K562 (cell line): ENCODE results near the gene NR1H3. TPM values are rescaled to one million over a fixed set of nuclear protein-coding genes. Genes with fewer than 3 reads are reported as not detected.

Experiments
- ATAC-seq: fragments of 200-7000 bp; cut with Tn5 transposase; 3 replicates; pipeline ENCODE4 v1.9.1; 2020; ENCODE audit warnings: moderate library complexity
- BruUV-seq: library from RNA; stranded (reverse); fragments of 400-500 nt; replicated peaks from 2 replicates; lab custom pipeline; 2021; lab: Mats Ljungman, UMichigan
- CTCF ChIA-PET: fragments of 300-600 bp; formaldehyde crosslinking; extraction: SDS; loops from one replicate; lab custom pipeline; 2021; ENCODE audit warnings: low intra/inter-chr PET ratio; lab: Yijun Ruan, JAX
- POLR2A ChIA-PET: fragments of 300-600, 350-650 bp; sonication (Branson Sonifier 250); formaldehyde crosslinking; extraction: SDS; loops from one replicate; lab custom pipeline; 2021; ENCODE audit warnings: antibody characterized with exemption, inconsistent platforms; lab: Yijun Ruan, JAX
- DNase-seq, 4 experiments: peaks; one replicate each; pipeline versions ENCODE4 v3.0.0 to v3.0.0-alpha.2; 2011 to 2018; ENCODE audit warnings: low spot score in 3 of 4, mixed read lengths in 3 of 4; ENCODE audit errors: extremely low read depth in 1 of 4
- FAIRE-seq: peaks from 2 replicates; lab custom pipeline; 2011; peaks lifted over from hg19 to GRCh38; lab: Jason Lieb, UNC
- H2AFZ ChIP-seq: 2 replicates; pipeline ENCODE4 v1.6.0; 2011; ENCODE audit warnings: low read depth, low read length, control low read depth, inconsistent platforms
- H3K27ac ChIP-seq: fragments of 200-600 bp; 3 replicates; pipeline ENCODE4 v1.8.0; 2011; ENCODE audit warnings: low read depth, mild to moderate bottlenecking, control low read depth, inconsistent platforms, low read length, moderate library complexity, mixed read lengths; ENCODE audit errors: extremely low read depth
- H3K27me3 ChIP-seq, 2 experiments: fragments of 300-600 bp in 1 of 2; 2 replicates in 1 of 2; 3 replicates in 1 of 2; pipeline versions ENCODE4 v1.6.0 to v1.8.0; 2011; ENCODE audit warnings: inconsistent platforms in 2 of 2, low read length in 2 of 2, mild to moderate bottlenecking in 1 of 2, mixed read lengths in 1 of 2, moderate library complexity in 1 of 2; ENCODE audit not compliant: control insufficient read depth in 2 of 2, insufficient read depth in 2 of 2
- H3K36me3 ChIP-seq: fragments of 300-600 bp; 3 replicates; pipeline ENCODE4 v1.8.0; 2011; ENCODE audit warnings: mild to moderate bottlenecking, low read length, inconsistent platforms; ENCODE audit not compliant: control insufficient read depth, insufficient read depth
- H3K4me1 ChIP-seq, 2 experiments: fragments of 200-600 bp in 1 of 2; replicated peaks in 1 of 2; 2 replicates in 1 of 2; 3 replicates in 1 of 2; pipeline versions ENCODE4 v1.5.1 to v1.8.0; 2011; ENCODE audit warnings: inconsistent platforms in 2 of 2, low read length in 2 of 2, mild to moderate bottlenecking in 1 of 2, mixed read lengths in 1 of 2, moderate library complexity in 1 of 2; ENCODE audit not compliant: control insufficient read depth in 2 of 2, insufficient read depth in 2 of 2
- H3K4me2 ChIP-seq: 2 replicates; pipeline ENCODE4 v1.6.1; 2011; ENCODE audit warnings: low read length, control low read depth, inconsistent platforms, mixed read lengths; ENCODE audit not compliant: insufficient read depth
- H3K4me3 ChIP-seq: fragments of 200-600 bp; sonication (generic), shearing (Covaris generic); 2 replicates; pipeline ENCODE4 v1.5.1; 2016; ENCODE audit warnings: control low read depth, inconsistent platforms
- H3K79me2 ChIP-seq: fragments of 200-600 bp; 3 replicates; pipeline ENCODE4 v1.8.0; 2011; ENCODE audit warnings: low read length, inconsistent platforms; ENCODE audit not compliant: control insufficient read depth, insufficient read depth
- H3K9ac ChIP-seq, 2 experiments: 2 replicates each; pipeline versions ENCODE4 v1.6.0 to v1.6.1; 2011; ENCODE audit warnings: low read depth in 2 of 2, low read length in 2 of 2, control low read depth in 1 of 2, inconsistent platforms in 1 of 2, mild to moderate bottlenecking in 1 of 2, mixed read lengths in 1 of 2; ENCODE audit not compliant: insufficient read depth in 1 of 2
- H3K9me1 ChIP-seq: one replicate; pipeline ENCODE4 v1.6.0; 2011; ENCODE audit warnings: inconsistent platforms, mild to moderate bottlenecking, low read length, moderate library complexity; ENCODE audit not compliant: control insufficient read depth, insufficient read depth
- H3K9me3 ChIP-seq: replicated peaks from 2 replicates; pipeline ENCODE4 v1.5.1; 2011; ENCODE audit warnings: low read depth, low read length, inconsistent platforms; ENCODE audit not compliant: control insufficient read depth, insufficient read depth
- H4K20me1 ChIP-seq: replicated peaks from 2 replicates; pipeline ENCODE4 v1.6.1; 2011; ENCODE audit warnings: low read length, inconsistent platforms, mixed read lengths; ENCODE audit not compliant: control insufficient read depth, insufficient read depth
- CBFA2T2 ChIP-seq: fragments of 450-650 bp; conservative IDR thresholded peaks from 2 replicates; pipeline ENCODE4 v1.6.1; 2017; ENCODE audit warnings: mild to moderate bottlenecking
- CBFA2T3 ChIP-seq: fragments of 450-650 bp; IDR thresholded peaks from 2 replicates; pipeline ENCODE4 v1.6.1; 2017
- HOXB6 ChIP-seq: fragments of 250-450 bp; sonication (Bioruptor Pico); IDR thresholded peaks from 2 replicates; pipeline ENCODE4 v1.5.1; 2022; ENCODE audit warnings: mild to moderate bottlenecking, borderline replicate concordance
- L3MBTL2 ChIP-seq: fragments of 450-650 bp; IDR thresholded peaks from 2 replicates; pipeline ENCODE4 v1.6.1; 2016; ENCODE audit warnings: mild to moderate bottlenecking, moderate library complexity
- WGBS: fragments of 100-300 bp; shearing (Covaris generic); methylation state at CpG from one replicate; pipeline ENCODE4 v1.1.6; 2016; ENCODE audit warnings: low coverage, mixed read lengths; ENCODE audit not compliant: insufficient coverage; ENCODE audit errors: missing lambda C conversion rate; 5-methylcytosine and 5-hydroxymethylcytosine counted together
- in situ Hi-C: fragments of 300-500 bp; cut with MboI; formaldehyde crosslinking; loops from 4 replicates; pipeline ENCODE4 v1.15.0; 2018; ENCODE audit warnings: inconsistent platforms, mixed read lengths
- intact Hi-C: fragments of 100-400 bp; cut with micrococcal nuclease; formaldehyde crosslinking; loops from 2 replicates; pipeline ENCODE4 v1.14.2; 2022
- polyA plus RNA-seq, 8 experiments: library from polyadenylated mRNA; depleted of rRNA in 4 of 8; stranded (reverse) in 5 of 8; unstranded in 3 of 8; fragments of >200 nt; fragmentation: Nextera tagmentation in 2 of 8; fragmentation: Illumina TruSeq in 1 of 8; extraction: Ambion mirVana in 2 of 8; extraction: Trizol in 1 of 8; gene quantifications; 2 replicates each; pipeline versions ENCODE4 v1.2.1 to v1.2.3, GENCODE V29; 2011 to 2014; ENCODE audit warnings: inconsistent platforms in 1 of 8, missing spikeins in 1 of 8
- total RNA-seq, 7 experiments: library from RNA; depleted of rRNA in 6 of 7; stranded (reverse); fragments of >200 nt in 6 of 7; fragmentation: Illumina TruSeq in 2 of 7; extraction: Trizol in 2 of 7; gene quantifications; 2 replicates each; pipeline versions ENCODE4 v1.2.1 to v1.2.3, GENCODE V29; 2011 to 2021; ENCODE audit warnings: low replicate concordance in 1 of 7

The NR1H3 gene
- total and polyA plus RNA-seq, 9 of the 15 experiments (the other 6 are each of a cell fraction or from before 2014, with no cell fraction given) = 8.2 to 26.0 (median 11.9) TPM

DNA sequence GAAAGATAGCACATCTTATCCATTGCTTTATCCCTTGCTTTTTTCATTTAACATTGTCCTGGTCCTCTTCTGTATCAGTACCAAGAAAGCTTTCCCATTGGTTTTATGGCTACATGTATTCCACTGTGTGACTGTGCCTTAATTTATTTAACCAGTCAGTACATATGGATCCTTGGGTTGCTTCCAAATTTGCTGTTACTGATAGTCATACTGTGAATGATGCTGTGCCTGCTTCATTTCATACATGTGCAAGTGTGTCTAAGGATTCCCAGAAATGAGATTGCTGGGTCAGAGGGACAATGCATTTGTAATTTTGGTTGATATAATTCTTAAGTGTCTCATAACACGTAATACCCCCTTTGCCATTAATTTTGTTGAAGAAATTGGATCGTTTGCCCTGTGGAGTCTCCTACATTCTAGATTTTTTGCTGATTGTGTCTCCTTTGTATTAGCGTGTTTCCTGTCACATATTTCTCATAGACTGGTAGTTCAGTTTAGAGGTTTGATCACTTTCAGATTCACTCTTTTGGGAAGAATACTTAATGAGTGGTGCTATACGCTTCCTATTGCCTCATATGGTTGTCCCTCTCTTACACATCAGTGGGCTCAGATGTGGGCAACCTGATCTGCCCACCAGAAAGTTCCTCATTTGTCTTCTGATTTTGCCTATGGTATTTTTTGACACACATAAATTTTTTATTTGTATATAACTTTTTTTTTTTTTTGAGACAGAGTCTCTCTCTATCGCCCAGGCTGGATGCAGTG lies 59.5 kb downstream of the NR1H3 start:
- Histone ChIP-seq H3K4me2 (no peak overlapping the region), H3K4me1 (no peaks in the 10 kb centered on the region), H3K27ac (no peak overlapping the region), H4K20me1 (no peaks in the 10 kb centered on the region), H3K9ac (no peak overlapping the region), H3K27me3 (no peaks in the 10 kb centered on the region), H3K79me2 (no peaks in the 10 kb centered on the region), H3K9me3 (no peaks in the 10 kb centered on the region), H2AFZ (no peak overlapping the region), H3K9me1 (no peaks in the 10 kb centered on the region), H3K4me3 (no peak overlapping the region), H3K36me3 (peaks cover 67% of the 10 kb centered on the region; the same call in 2 of the 3 replicates)
- POLR2A ChIA-PET = no interaction called here
- intact Hi-C loops (no loop called here), in situ Hi-C loops (no loop called here)
- FAIRE-seq (no peak), DNase-seq (no peak), ATAC-seq (no peak)
- TF ChIP-seq HOXB6 (CRISPR knock-in tag) = no peak
- no peak for TF ChIP-seq CBFA2T3
- TF ChIP-seq L3MBTL2 = no peak
- CTCF ChIA-PET = no interaction called here
- BruUV-seq = no TSS peak
- 89% methylated on average over 5 of the region's 5 CpGs for WGBS

DNA sequence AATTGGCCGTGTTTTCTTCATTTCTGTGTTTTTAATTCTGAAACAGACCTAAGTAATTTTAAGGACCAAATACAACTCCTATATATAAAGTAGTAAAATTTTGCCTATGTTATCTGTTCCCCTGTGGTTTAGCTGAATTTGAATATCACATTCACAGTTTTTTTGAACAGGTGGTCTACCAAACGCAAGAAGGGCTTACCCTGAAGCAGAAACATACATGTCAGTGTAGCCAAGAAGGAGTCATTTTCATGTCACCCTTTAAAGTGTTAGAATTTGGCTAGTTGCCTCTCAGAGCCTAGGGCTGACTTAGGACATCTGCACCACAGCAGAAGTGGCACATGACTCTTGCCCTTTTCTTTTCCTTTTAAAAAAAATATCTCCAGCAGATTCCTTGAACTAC lies 60.4 kb downstream of the NR1H3 start:
- DNase-seq (no peak), FAIRE-seq (no peak), ATAC-seq (no peak)
- ChIA-PET CTCF (no interaction called here), POLR2A (no interaction called here)
- in situ Hi-C loops = no loop called here
- intact Hi-C loops = no loop called here
- Histone ChIP-seq H3K4me3 (no peak overlapping the region), H3K36me3 (peaks cover 61% of the 10 kb centered on the region; the same call in 2 of the 3 replicates), H3K9ac (no peak overlapping the region), H3K4me2 (no peak overlapping the region), H4K20me1 (no peaks in the 10 kb centered on the region), H3K27ac (no peak overlapping the region), H2AFZ (no peak overlapping the region), H3K79me2 (no peaks in the 10 kb centered on the region), H3K27me3 (no peaks in the 10 kb centered on the region), H3K9me3 (no peaks in the 10 kb centered on the region), H3K4me1 (no peaks in the 10 kb centered on the region), H3K9me1 (no peaks in the 10 kb centered on the region)
- no TSS peak for BruUV-seq
- no peak for TF ChIP-seq CBFA2T2
- 91% methylated on average over 2 of the region's 2 CpGs for WGBS

Other genes starting within 250 kb of the NR1H3 start
Only the 7 nearest of the 10 such genes appear.
- gene ARFGAP2, start 81.1 kb upstream of the NR1H3 start, total RNA-seq (2014; rRNA removed) = 97.6 and 107 TPM in 2 replicates
- 65.0 and 78.6 TPM in 2 replicates for gene ARFGAP2, start 81.1 kb upstream of the NR1H3 start, total RNA-seq (2014; rRNA removed; fragmentation: Illumina TruSeq; extraction: Trizol)
- 78.4 and 83.2 TPM in 2 replicates for gene ARFGAP2, start 81.1 kb upstream of the NR1H3 start, total RNA-seq (2015; rRNA removed; fragmentation: Illumina TruSeq; extraction: Trizol)
- gene ARFGAP2, start 81.1 kb upstream of the NR1H3 start, total RNA-seq (2021) = 93.4 and 102 TPM in 2 replicates
- gene ARFGAP2, start 81.1 kb upstream of the NR1H3 start, polyA plus RNA-seq (2011; rRNA removed) = 96.3 and 120 TPM in 2 replicates
- 122 and 140 TPM in 2 replicates for gene ARFGAP2, start 81.1 kb upstream of the NR1H3 start, polyA plus RNA-seq (2014; fragmentation: Illumina TruSeq; extraction: Trizol)
- gene ARFGAP2, start 81.1 kb upstream of the NR1H3 start, polyA plus RNA-seq (2014; fragmentation: Nextera tagmentation; extraction: Ambion mirVana) = 10 to 100 TPM; 29.1 to 42.1 TPM
- gene ARFGAP2, start 81.1 kb upstream of the NR1H3 start, polyA plus RNA-seq (2014; rRNA removed) = 90.1 and 90.8 TPM in 2 replicates
- gene PACSIN3, start 71.6 kb upstream of the NR1H3 start, total RNA-seq (2014; rRNA removed) = 15.5 and 18.8 TPM in 2 replicates
- gene PACSIN3, start 71.6 kb upstream of the NR1H3 start, total RNA-seq (2014; rRNA removed; fragmentation: Illumina TruSeq; extraction: Trizol) = 1.5 and 3.5 TPM in 2 replicates
- gene PACSIN3, start 71.6 kb upstream of the NR1H3 start, total RNA-seq (2015; rRNA removed; fragmentation: Illumina TruSeq; extraction: Trizol) = 8.8 and 9.6 TPM in 2 replicates
- 13.8 and 18.1 TPM in 2 replicates for gene PACSIN3, start 71.6 kb upstream of the NR1H3 start, total RNA-seq (2021)
- gene PACSIN3, start 71.6 kb upstream of the NR1H3 start, polyA plus RNA-seq (2011; rRNA removed) = 6.8 and 7.1 TPM in 2 replicates
- gene PACSIN3, start 71.6 kb upstream of the NR1H3 start, polyA plus RNA-seq (2014; fragmentation: Illumina TruSeq; extraction: Trizol) = 7.1 and 9.8 TPM in 2 replicates
- under 1 TPM; 0.13 to 0.17 TPM for gene PACSIN3, start 71.6 kb upstream of the NR1H3 start, polyA plus RNA-seq (2014; fragmentation: Nextera tagmentation; extraction: Ambion mirVana)
- 14.5 and 15.0 TPM in 2 replicates for gene PACSIN3, start 71.6 kb upstream of the NR1H3 start, polyA plus RNA-seq (2014; rRNA removed)
- 12.7 and 13.3 TPM in 2 replicates for gene DDB2, start 43.0 kb upstream of the NR1H3 start, total RNA-seq (2014; rRNA removed)
- gene DDB2, start 43.0 kb upstream of the NR1H3 start, total RNA-seq (2014; rRNA removed; fragmentation: Illumina TruSeq; extraction: Trizol) = 8.7 and 9.0 TPM in 2 replicates
- 10.1 and 10.9 TPM in 2 replicates for gene DDB2, start 43.0 kb upstream of the NR1H3 start, total RNA-seq (2015; rRNA removed; fragmentation: Illumina TruSeq; extraction: Trizol)
- 9.0 and 10.5 TPM in 2 replicates for gene DDB2, start 43.0 kb upstream of the NR1H3 start, total RNA-seq (2021)
- 17.1 and 17.5 TPM in 2 replicates for gene DDB2, start 43.0 kb upstream of the NR1H3 start, polyA plus RNA-seq (2011; rRNA removed)
- gene DDB2, start 43.0 kb upstream of the NR1H3 start, polyA plus RNA-seq (2014; fragmentation: Illumina TruSeq; extraction: Trizol) = 10.1 and 10.4 TPM in 2 replicates
- gene DDB2, start 43.0 kb upstream of the NR1H3 start, polyA plus RNA-seq (2014; fragmentation: Nextera tagmentation; extraction: Ambion mirVana) = 10 to 100 TPM in 1 of 2 experiments, 1 to 10 TPM in 1; 9.0 to 10.3 TPM
- 12.0 and 18.6 TPM in 2 replicates for gene DDB2, start 43.0 kb upstream of the NR1H3 start, polyA plus RNA-seq (2014; rRNA removed)
- 14.3 and 16.2 TPM in 2 replicates for gene ACP2, start 9.2 kb upstream of the NR1H3 start, total RNA-seq (2014; rRNA removed)
- gene ACP2, start 9.2 kb upstream of the NR1H3 start, total RNA-seq (2014; rRNA removed; fragmentation: Illumina TruSeq; extraction: Trizol) = 7.1 and 8.6 TPM in 2 replicates
- gene ACP2, start 9.2 kb upstream of the NR1H3 start, total RNA-seq (2015; rRNA removed; fragmentation: Illumina TruSeq; extraction: Trizol) = 11.6 and 12.1 TPM in 2 replicates
- 17.8 and 20.0 TPM in 2 replicates for gene ACP2, start 9.2 kb upstream of the NR1H3 start, total RNA-seq (2021)
- 7.0 and 10.4 TPM in 2 replicates for gene ACP2, start 9.2 kb upstream of the NR1H3 start, polyA plus RNA-seq (2011; rRNA removed)
- gene ACP2, start 9.2 kb upstream of the NR1H3 start, polyA plus RNA-seq (2014; fragmentation: Illumina TruSeq; extraction: Trizol) = 14.0 and 19.1 TPM in 2 replicates
- gene ACP2, start 9.2 kb upstream of the NR1H3 start, polyA plus RNA-seq (2014; fragmentation: Nextera tagmentation; extraction: Ambion mirVana) = 1 to 10 TPM; 1.9 to 2.2 TPM
- gene ACP2, start 9.2 kb upstream of the NR1H3 start, polyA plus RNA-seq (2014; rRNA removed) = 12.4 and 14.4 TPM in 2 replicates
- gene MADD, start 12.1 kb downstream of the NR1H3 start, total RNA-seq (2014; rRNA removed) = 33.6 and 34.4 TPM in 2 replicates
- 22.2 and 22.6 TPM in 2 replicates for gene MADD, start 12.1 kb downstream of the NR1H3 start, total RNA-seq (2014; rRNA removed; fragmentation: Illumina TruSeq; extraction: Trizol)
- gene MADD, start 12.1 kb downstream of the NR1H3 start, total RNA-seq (2015; rRNA removed; fragmentation: Illumina TruSeq; extraction: Trizol) = 28.7 and 34.3 TPM in 2 replicates
- gene MADD, start 12.1 kb downstream of the NR1H3 start, total RNA-seq (2021) = 53.6 and 57.6 TPM in 2 replicates
- 37.0 and 54.1 TPM in 2 replicates for gene MADD, start 12.1 kb downstream of the NR1H3 start, polyA plus RNA-seq (2011; rRNA removed)
- gene MADD, start 12.1 kb downstream of the NR1H3 start, polyA plus RNA-seq (2014; fragmentation: Illumina TruSeq; extraction: Trizol) = 41.6 and 41.9 TPM in 2 replicates
- 1 to 10 TPM in 1 of 2 experiments, under 1 TPM in 1; 0.68 to 3.2 TPM for gene MADD, start 12.1 kb downstream of the NR1H3 start, polyA plus RNA-seq (2014; fragmentation: Nextera tagmentation; extraction: Ambion mirVana)
- 43.4 and 47.6 TPM in 2 replicates for gene MADD, start 12.1 kb downstream of the NR1H3 start, polyA plus RNA-seq (2014; rRNA removed)
- not detected in 2 replicates for gene MYBPC3, start 94.7 kb downstream of the NR1H3 start, total RNA-seq (2014; rRNA removed)
- gene MYBPC3, start 94.7 kb downstream of the NR1H3 start, total RNA-seq (2014; rRNA removed; fragmentation: Illumina TruSeq; extraction: Trizol) = not detected in 2 replicates
- gene MYBPC3, start 94.7 kb downstream of the NR1H3 start, total RNA-seq (2015; rRNA removed; fragmentation: Illumina TruSeq; extraction: Trizol) = not detected in 2 replicates
- not detected in 2 replicates for gene MYBPC3, start 94.7 kb downstream of the NR1H3 start, total RNA-seq (2021)
- 0.07 TPM in 1 of 2 replicates, not detected in the other for gene MYBPC3, start 94.7 kb downstream of the NR1H3 start, polyA plus RNA-seq (2011; rRNA removed)
- gene MYBPC3, start 94.7 kb downstream of the NR1H3 start, polyA plus RNA-seq (2014; fragmentation: Illumina TruSeq; extraction: Trizol) = not detected in 2 replicates
- not detected for gene MYBPC3, start 94.7 kb downstream of the NR1H3 start, polyA plus RNA-seq (2014; fragmentation: Nextera tagmentation; extraction: Ambion mirVana)
- gene MYBPC3, start 94.7 kb downstream of the NR1H3 start, polyA plus RNA-seq (2014; rRNA removed) = 0.01 TPM in 1 of 2 replicates, not detected in the other
- 23.4 and 32.6 TPM in 2 replicates for gene SPI1, start 120.6 kb downstream of the NR1H3 start, total RNA-seq (2014; rRNA removed)
- gene SPI1, start 120.6 kb downstream of the NR1H3 start, total RNA-seq (2014; rRNA removed; fragmentation: Illumina TruSeq; extraction: Trizol) = 2.8 and 3.2 TPM in 2 replicates
- 10.3 and 12.5 TPM in 2 replicates for gene SPI1, start 120.6 kb downstream of the NR1H3 start, total RNA-seq (2015; rRNA removed; fragmentation: Illumina TruSeq; extraction: Trizol)
- 30.7 and 33.7 TPM in 2 replicates for gene SPI1, start 120.6 kb downstream of the NR1H3 start, total RNA-seq (2021)
- 8.6 and 28.6 TPM in 2 replicates for gene SPI1, start 120.6 kb downstream of the NR1H3 start, polyA plus RNA-seq (2011; rRNA removed)
- 16.0 and 32.1 TPM in 2 replicates for gene SPI1, start 120.6 kb downstream of the NR1H3 start, polyA plus RNA-seq (2014; fragmentation: Illumina TruSeq; extraction: Trizol)
- under 1 TPM; 0.10 to 0.11 TPM for gene SPI1, start 120.6 kb downstream of the NR1H3 start, polyA plus RNA-seq (2014; fragmentation: Nextera tagmentation; extraction: Ambion mirVana)
- gene SPI1, start 120.6 kb downstream of the NR1H3 start, polyA plus RNA-seq (2014; rRNA removed) = 16.2 and 21.9 TPM in 2 replicates